Kidney epithelial cell (primary cell): ENCODE data around the gene KASH5. TPM values are rescaled to one million over a fixed set of nuclear protein-coding genes. Genes with fewer than 3 reads are reported as not detected.

ENCODE experiments used
- DNase-seq: peaks from one replicate; pipeline ENCODE4 v3.0.0-alpha.2; 2010; ENCODE audit warnings: low read depth
- H3K27me3 ChIP-seq: 2 replicates; pipeline ENCODE4 v1.6.0; 2011; ENCODE audit warnings: low read length; ENCODE audit not compliant: control insufficient read depth, insufficient read depth
- H3K36me3 ChIP-seq: 2 replicates; pipeline ENCODE4 v1.5.1; 2011; ENCODE audit warnings: low read length; ENCODE audit not compliant: control insufficient read depth, insufficient read depth
- H3K4me3 ChIP-seq: 2 replicates; pipeline ENCODE4 v1.5.1; 2011; ENCODE audit warnings: low read depth, mild to moderate bottlenecking, control low read depth, low read length
- CTCF ChIP-seq: IDR thresholded peaks from 2 replicates; pipeline ENCODE4 v1.5.1; 2011; ENCODE audit warnings: mild to moderate bottlenecking, moderate library complexity, low read length, control low read depth, inconsistent platforms; ENCODE audit not compliant: insufficient read depth, poor library complexity, severe bottlenecking
- total RNA-seq: library from RNA; depleted of rRNA; stranded (reverse); fragments of >200 nt; gene quantifications from 2 replicates; pipeline ENCODE4 v1.2.3, GENCODE V29; 2015

Gene KASH5
- total RNA-seq, 1 donor from 2014 or later = not detected

- H3K27me3 ChIP-seq = peaks cover 80% of the 10 kb centered on the region
- no peak for DNase-seq
- H3K36me3 ChIP-seq = no peaks in the 10 kb centered on the region
- H3K4me3 ChIP-seq = no peak overlapping the region
- TF ChIP-seq CTCF = no peak
Observed at GRCh38 chr19:49421039-49421877, 33.2 kb downstream of the KASH5 start.

GRCh38 chr19:49421878-49422202 is 33.8 kb downstream of the KASH5 start:
- Histone ChIP-seq H3K27me3 (peaks cover 84% of the 10 kb centered on the region), H3K36me3 (no peaks in the 10 kb centered on the region), H3K4me3 (no peak overlapping the region)
- DNase-seq = no peak
- TF ChIP-seq CTCF = no peak

DNA sequence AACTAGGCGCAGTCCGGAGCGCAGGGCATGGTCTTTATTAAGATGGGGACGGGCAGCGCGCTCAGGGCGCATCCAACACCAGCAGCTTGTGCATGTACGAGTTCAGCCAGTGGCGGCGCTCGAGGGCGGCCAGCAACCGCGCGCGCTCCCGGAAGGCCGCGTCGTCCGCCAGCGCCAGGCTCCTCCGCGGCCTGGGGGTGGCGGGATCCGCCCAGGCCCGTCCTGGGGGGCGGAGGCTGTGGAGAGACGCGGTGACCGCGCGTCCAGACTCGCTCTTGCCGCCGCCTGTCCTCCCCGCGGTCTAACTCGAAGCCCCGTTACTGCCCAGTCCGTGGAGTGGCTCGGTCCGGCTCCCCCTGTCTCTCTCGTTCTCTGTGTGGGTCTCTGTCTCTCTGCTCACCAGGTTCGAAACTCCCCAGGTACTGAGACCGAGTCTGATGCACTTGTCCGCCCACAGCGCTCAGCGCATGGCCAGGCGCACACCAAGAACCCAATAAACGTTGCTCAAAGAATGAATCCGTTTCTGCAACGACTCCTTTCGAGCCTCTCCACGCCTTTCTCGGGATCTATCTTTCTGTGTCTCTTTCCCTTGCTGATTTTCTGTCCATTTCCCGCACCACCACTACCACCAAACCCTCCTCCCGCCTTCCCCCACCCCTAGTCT is 34.5 kb downstream of the KASH5 start:
- H3K4me3 ChIP-seq = no peak overlapping the region
- DNase-seq = no peak
- no peaks in the 10 kb centered on the region for H3K36me3 ChIP-seq
- H3K27me3 ChIP-seq = peaks cover 84% of the 10 kb centered on the region
- TF ChIP-seq CTCF = peak; percentile 23

- DNase-seq = no peak
- Histone ChIP-seq H3K27me3 (peaks cover 90% of the 10 kb centered on the region), H3K4me3 (no peak within 1 kb of the TSS), H3K36me3 (no peaks in the 10 kb centered on the region)
- TF ChIP-seq CTCF = no peak
Observed at GRCh38 chr19:49423071-49423984, 35.3 kb downstream of the KASH5 start, which contains the start of gene PTH2. Gene PTH2, minus strand, starts transcription at chr19:49423441. Its CDS starts 102 bp downstream, at chr19:49423339.

DNA sequence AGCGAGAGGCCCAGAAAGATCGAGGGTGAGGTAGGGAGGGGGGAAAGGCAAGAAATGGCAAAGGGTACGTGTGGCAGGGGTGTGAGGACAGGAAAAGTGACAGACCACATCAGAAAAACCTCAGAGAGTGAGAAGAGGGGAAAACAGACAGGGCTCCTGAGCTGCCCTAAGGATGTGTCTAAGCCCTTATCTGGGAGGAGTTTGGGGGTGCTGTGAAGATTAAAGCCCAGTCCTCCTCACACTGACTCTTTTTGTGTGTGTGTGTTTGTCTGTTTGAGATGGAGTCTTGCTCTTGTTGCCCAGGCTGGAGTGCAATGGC is 35.9 kb downstream of the KASH5 start:
- Histone ChIP-seq H3K36me3 (no peaks in the 10 kb centered on the region), H3K27me3 (peaks cover 95% of the 10 kb centered on the region), H3K4me3 (no peak overlapping the region)
- TF ChIP-seq CTCF = no peak
- DNase-seq = no peak
